ENCODE data around the gene STING1.

The STING1 gene

DNA sequence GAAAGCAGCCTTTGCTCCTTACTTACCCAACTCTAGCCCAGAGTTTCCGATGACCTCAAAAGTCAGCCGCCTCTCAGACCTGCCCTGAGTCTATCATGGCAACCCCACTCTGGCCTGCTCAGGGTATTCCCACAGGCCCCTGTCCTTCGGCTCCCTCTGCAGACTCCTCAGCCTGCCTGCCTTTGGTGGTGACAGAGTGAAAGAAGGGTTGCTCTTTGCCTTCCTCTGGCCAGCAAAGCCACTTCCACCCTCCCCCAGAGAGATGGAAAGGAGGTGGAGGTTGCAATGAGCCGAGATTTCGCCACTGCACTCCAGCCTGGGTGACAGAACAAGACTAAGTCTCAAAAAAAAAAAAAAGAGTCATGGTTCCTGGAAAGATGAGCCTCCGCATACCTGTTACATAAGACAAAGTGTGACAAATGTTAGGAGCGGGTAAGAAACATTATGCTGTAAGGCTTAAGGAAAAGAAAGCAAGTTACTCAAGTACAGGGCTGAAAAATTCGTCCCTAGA is 14.1 kb downstream of the STING1 start:
- no peak overlapping the region for H3K4me3 ChIP-seq (ENCODE audit: control insufficient read depth, low read depth, low read length)
- TF ChIP-seq, protein P1, sequence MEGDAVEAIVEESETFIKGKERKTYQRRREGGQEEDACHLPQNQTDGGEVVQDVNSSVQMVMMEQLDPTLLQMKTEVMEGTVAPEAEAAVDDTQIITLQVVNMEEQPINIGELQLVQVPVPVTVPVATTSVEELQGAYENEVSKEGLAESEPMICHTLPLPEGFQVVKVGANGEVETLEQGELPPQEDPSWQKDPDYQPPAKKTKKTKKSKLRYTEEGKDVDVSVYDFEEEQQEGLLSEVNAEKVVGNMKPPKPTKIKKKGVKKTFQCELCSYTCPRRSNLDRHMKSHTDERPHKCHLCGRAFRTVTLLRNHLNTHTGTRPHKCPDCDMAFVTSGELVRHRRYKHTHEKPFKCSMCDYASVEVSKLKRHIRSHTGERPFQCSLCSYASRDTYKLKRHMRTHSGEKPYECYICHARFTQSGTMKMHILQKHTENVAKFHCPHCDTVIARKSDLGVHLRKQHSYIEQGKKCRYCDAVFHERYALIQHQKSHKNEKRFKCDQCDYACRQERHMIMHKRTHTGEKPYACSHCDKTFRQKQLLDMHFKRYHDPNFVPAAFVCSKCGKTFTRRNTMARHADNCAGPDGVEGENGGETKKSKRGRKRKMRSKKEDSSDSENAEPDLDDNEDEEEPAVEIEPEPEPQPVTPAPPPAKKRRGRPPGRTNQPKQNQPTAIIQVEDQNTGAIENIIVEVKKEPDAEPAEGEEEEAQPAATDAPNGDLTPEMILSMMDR (IDR thresholded peaks at IDR 0.05; ENCODE audit: control insufficient read depth, insufficient read depth, low read depth, low read length, missing control alignments): peak; percentile 24
- no peak for DNase-seq (ENCODE audit: low read depth)

DNA sequence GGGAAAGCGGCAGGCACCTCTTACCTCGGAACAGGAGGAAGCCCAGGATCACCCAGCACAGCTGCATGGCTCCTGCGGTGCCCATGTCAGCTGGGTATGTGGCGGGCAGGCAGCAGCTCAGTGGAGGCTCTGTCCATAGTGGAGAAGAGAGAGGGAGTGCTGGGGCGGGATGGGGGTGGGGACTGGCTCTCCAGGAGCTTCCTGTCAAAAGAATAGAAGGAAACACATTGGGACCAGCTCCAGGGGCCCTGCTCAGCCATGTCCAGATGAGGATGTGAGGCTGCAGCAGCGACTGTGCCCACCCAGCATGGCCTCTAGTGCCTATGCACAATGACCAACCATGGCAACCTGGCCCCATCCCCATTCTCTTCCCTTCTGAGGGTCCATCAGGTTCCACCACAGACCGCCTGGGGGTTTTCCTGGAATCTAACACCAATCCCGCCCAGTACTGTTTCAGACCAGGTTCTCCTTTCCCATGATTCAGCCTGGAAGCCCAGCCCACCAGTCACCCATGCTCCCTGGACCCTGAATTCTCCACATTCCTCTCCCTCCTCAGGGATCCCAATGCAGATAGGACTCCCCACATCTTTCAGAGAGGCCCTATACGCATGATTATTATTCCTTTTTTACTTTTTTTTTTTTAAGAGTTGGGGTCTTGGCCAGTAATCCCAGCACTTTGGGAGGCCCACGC is 19.8 kb downstream of the STING1 start, which contains the start of gene ECSCR:
TSS of gene ECSCR (minus strand) at position 158 of the 691 bp plus-strand sequence. CDS start at position 85, 73 bp downstream.
- H3K4me3 ChIP-seq (ENCODE audit: control insufficient read depth, low read depth, low read length): no peak within 1 kb of the TSS
- TF ChIP-seq, protein P1 (IDR thresholded peaks at IDR 0.05; ENCODE audit: control insufficient read depth, insufficient read depth, low read depth, low read length, missing control alignments): no peak
- no peak for DNase-seq (ENCODE audit: low read depth)

DNA sequence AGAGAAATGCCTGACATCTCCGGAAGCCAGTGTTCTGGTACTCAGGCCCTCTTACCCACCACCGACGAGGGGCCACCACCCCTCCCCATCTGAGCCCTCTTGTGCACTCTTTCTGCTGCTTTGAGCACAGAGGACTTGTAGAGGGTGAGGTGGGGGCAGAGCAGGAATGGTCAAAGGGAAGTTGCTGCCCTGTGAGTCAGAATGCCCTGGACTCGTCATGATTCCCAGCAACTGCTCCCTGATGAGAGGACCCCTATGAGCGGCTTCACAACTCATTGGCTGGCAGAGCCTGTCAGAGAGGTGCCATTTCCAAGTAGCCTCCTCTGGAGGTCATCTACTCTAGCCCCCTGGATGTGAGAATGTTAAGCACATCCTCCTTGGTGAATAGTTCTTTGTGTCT is 20.9 kb downstream of the STING1 start:
- TF ChIP-seq, protein P1 (IDR thresholded peaks at IDR 0.05; ENCODE audit: control insufficient read depth, insufficient read depth, low read depth, low read length, missing control alignments): no peak
- H3K4me3 ChIP-seq (ENCODE audit: control insufficient read depth, low read depth, low read length): no peak overlapping the region
- DNase-seq (ENCODE audit: low read depth): no peak

DNA sequence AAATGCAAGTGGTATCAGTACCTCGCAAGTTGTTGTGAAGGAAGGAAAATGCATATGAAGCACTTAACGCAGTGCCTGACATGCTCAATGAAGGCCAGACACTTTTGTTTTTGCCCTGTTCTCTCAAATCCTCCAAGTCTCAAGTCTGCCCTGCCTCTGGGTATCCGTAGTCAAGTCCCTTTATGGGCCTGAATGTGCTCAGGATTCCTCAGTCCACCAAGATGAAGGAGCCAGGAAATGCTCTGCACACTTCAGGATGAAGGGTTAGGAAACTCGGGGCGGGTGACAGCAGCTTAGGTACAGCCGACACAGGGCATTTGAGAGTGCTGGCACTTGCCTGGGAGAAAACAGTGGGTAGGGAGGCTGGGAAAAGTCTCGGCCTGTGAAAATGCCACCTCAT is 21.4 kb downstream of the STING1 start:
- no peak for DNase-seq (ENCODE audit: low read depth)
- H3K4me3 ChIP-seq (ENCODE audit: control insufficient read depth, low read depth, low read length): no peak overlapping the region
- TF ChIP-seq, protein P1 (IDR thresholded peaks at IDR 0.05; ENCODE audit: control insufficient read depth, insufficient read depth, low read depth, low read length, missing control alignments): no peak

DNA sequence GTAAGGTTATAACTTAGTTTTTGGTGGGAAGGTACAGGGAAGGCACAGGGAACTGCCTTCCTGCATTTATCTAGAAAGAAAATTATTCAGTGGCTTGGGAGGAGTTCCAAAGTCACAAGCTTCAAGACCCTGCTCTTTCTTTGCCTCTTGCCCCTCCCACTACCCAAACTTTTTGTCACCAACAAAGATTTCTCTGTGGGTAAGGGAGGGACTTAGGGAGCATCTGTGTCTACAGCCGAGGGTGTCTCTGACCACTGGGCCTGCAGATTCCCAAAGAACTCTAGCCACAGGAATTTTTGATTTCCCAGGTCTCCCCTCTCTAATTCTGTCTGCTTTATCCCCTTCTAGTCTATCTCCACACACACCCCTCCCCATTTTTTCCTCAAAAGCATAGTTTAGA is 22.1 kb downstream of the STING1 start:
- no peak overlapping the region for H3K4me3 ChIP-seq (ENCODE audit: control insufficient read depth, low read depth, low read length)
- TF ChIP-seq, protein P1 (IDR thresholded peaks at IDR 0.05; ENCODE audit: control insufficient read depth, insufficient read depth, low read depth, low read length, missing control alignments): no peak
- DNase-seq (ENCODE audit: low read depth): no peak

DNA sequence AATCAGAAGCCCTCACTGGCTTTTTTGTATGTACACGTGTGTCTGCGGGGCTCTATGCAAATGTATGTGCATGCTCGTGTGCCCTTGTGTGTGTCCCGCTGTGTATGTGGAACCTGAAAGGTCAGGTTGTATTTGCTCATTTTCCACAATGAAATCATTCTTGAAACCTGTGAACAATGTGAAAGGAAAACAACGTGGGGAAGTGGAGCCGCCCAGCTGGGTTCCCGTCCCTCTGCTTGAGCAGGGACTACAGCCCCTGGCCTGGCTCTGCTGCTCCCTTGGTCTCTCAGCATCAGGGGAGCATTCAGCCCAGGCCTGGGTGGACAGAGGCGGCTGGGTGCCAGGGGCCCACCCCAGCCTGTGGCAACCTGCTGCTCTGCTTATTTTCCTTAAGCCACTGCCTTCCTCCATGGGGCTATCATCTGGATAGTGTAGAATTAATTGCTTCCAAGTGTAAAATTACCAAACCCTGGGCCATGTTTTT is 23.1 kb downstream of the STING1 start:
- TF ChIP-seq, protein P1 (IDR thresholded peaks at IDR 0.05; ENCODE audit: control insufficient read depth, insufficient read depth, low read depth, low read length, missing control alignments): no peak
- no peak for DNase-seq (ENCODE audit: low read depth)

More for the DNA sequence above, 23.1 kb downstream of the STING1 start:
- no peak overlapping the region for H3K4me3 ChIP-seq (ENCODE audit: control insufficient read depth, low read depth, low read length)
